K562 (cell line): ENCODE data around the gene MN1. TPM values are rescaled to one million over a fixed set of nuclear protein-coding genes. Genes with fewer than 3 reads are reported as not detected.

Experiments used
- CREBBP ChIP-seq: IDR thresholded peaks from one replicate; pipeline ENCODE4 v1.6.1; 2012; ENCODE audit warnings: low read depth, mild to moderate bottlenecking, control low read depth, inconsistent platforms, low read length
- MEIS2 ChIP-seq: fragments of 450-650 bp; IDR thresholded peaks from 2 replicates; pipeline ENCODE4 v1.6.1; 2014; ENCODE audit warnings: mild to moderate bottlenecking; ENCODE audit not compliant: partially characterized antibody
- NR2C2 ChIP-seq, 2 experiments: fragments of 200-800 bp in 1 of 2; sonication (Bioruptor generic) in 1 of 2; sonication (generic) in 1 of 2; formaldehyde crosslinking in 1 of 2; IDR thresholded peaks; 2 replicates each; pipeline versions ENCODE4 v1.6.1 to v1.8.0; 2016 to 2022; ENCODE audit warnings: mild to moderate bottlenecking in 1 of 2, missing compliant biosample characterization in 1 of 2, missing genetic modification characterization in 1 of 2, missing genetic modification reagents in 1 of 2
- ZNF583 ChIP-seq: fragments of 250-450 bp; sonication (Bioruptor Pico); IDR thresholded peaks from 2 replicates; pipeline ENCODE4 v1.4.0; 2020
- polyA plus RNA-seq, 8 experiments: library from polyadenylated mRNA; depleted of rRNA in 4 of 8; stranded (reverse) in 5 of 8; unstranded in 3 of 8; fragments of >200 nt; fragmentation: Nextera tagmentation in 2 of 8; fragmentation: Illumina TruSeq in 1 of 8; extraction: Ambion mirVana in 2 of 8; extraction: Trizol in 1 of 8; gene quantifications; 2 replicates each; pipeline versions ENCODE4 v1.2.1 to v1.2.3, GENCODE V29; 2011 to 2014; ENCODE audit warnings: inconsistent platforms in 1 of 8, missing spikeins in 1 of 8
- total RNA-seq, 7 experiments: library from RNA; depleted of rRNA in 6 of 7; stranded (reverse); fragments of >200 nt in 6 of 7; fragmentation: Illumina TruSeq in 2 of 7; extraction: Trizol in 2 of 7; gene quantifications; 2 replicates each; pipeline versions ENCODE4 v1.2.1 to v1.2.3, GENCODE V29; 2011 to 2021; ENCODE audit warnings: low replicate concordance in 1 of 7
- TF ChIP-seq, protein P1 (sequence below): fragments of 200-400 bp; formaldehyde crosslinking; IDR thresholded peaks from 2 replicates; pipeline ENCODE4 v1.6.1; 2017; ENCODE audit warnings: mild to moderate bottlenecking, low read depth, low read length, moderate library complexity
- TF ChIP-seq, protein P2 (sequence below): fragments of 250-450 bp; sonication (Bioruptor Pico); IDR thresholded peaks from 2 replicates; pipeline ENCODE4 v1.8.0; 2021; ENCODE audit warnings: borderline replicate concordance, mild to moderate bottlenecking, moderate library complexity; ENCODE audit not compliant: poor library complexity, severe bottlenecking
- TF ChIP-seq, protein P3 (sequence below): sonication (generic); formaldehyde crosslinking; IDR thresholded peaks from 2 replicates; pipeline ENCODE4 v1.8.1; 2023; ENCODE audit warnings: missing genetic modification reagents, mild to moderate bottlenecking, borderline replicate concordance

Gene MN1
- total and polyA plus RNA-seq, 9 of the 15 experiments (the other 6 are each of a cell fraction or from before 2014, with no cell fraction given) = under 0.01 to 0.05 (median 0.03) TPM; not detected in 5

DNA sequence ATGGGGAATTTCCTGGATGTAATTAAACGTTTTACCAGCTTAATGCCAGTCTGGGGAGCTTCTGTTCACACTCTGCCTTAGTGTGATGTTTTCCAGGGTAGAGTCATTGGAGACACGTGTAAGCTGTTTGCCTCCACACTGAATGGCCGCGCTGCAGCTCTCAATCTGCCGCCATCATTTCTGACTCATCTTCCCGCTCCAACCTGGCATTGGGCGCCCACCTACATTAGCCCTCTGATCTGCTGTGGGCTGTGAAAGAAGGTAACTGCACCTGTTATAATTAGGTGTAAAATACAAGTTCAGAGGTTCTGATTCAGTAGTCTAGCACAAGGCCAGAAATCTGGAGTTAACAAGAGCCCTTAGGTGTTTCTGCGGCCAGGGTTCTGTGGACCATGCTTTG, 54.6 kb downstream of the MN1 start (continued):
- no peak for TF ChIP-seq CREBBP
- TF ChIP-seq, protein P1, sequence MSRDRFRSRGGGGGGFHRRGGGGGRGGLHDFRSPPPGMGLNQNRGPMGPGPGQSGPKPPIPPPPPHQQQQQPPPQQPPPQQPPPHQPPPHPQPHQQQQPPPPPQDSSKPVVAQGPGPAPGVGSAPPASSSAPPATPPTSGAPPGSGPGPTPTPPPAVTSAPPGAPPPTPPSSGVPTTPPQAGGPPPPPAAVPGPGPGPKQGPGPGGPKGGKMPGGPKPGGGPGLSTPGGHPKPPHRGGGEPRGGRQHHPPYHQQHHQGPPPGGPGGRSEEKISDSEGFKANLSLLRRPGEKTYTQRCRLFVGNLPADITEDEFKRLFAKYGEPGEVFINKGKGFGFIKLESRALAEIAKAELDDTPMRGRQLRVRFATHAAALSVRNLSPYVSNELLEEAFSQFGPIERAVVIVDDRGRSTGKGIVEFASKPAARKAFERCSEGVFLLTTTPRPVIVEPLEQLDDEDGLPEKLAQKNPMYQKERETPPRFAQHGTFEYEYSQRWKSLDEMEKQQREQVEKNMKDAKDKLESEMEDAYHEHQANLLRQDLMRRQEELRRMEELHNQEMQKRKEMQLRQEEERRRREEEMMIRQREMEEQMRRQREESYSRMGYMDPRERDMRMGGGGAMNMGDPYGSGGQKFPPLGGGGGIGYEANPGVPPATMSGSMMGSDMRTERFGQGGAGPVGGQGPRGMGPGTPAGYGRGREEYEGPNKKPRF = no peak
- TF ChIP-seq NR2C2 (CRISPR knock-in tag; IDR thresholded peaks at IDR 0.05) = no peak
- no peak for TF ChIP-seq NR2C2 (tag; IDR thresholded peaks at IDR 0.05)
- TF ChIP-seq ZNF583 (CRISPR knock-in tag) = no peak
- TF ChIP-seq, protein P2, sequence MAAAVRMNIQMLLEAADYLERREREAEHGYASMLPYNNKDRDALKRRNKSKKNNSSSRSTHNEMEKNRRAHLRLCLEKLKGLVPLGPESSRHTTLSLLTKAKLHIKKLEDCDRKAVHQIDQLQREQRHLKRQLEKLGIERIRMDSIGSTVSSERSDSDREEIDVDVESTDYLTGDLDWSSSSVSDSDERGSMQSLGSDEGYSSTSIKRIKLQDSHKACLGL (CRISPR knock-in tag) = no peak
- no peak for TF ChIP-seq MEIS2
- TF ChIP-seq, protein P3, sequence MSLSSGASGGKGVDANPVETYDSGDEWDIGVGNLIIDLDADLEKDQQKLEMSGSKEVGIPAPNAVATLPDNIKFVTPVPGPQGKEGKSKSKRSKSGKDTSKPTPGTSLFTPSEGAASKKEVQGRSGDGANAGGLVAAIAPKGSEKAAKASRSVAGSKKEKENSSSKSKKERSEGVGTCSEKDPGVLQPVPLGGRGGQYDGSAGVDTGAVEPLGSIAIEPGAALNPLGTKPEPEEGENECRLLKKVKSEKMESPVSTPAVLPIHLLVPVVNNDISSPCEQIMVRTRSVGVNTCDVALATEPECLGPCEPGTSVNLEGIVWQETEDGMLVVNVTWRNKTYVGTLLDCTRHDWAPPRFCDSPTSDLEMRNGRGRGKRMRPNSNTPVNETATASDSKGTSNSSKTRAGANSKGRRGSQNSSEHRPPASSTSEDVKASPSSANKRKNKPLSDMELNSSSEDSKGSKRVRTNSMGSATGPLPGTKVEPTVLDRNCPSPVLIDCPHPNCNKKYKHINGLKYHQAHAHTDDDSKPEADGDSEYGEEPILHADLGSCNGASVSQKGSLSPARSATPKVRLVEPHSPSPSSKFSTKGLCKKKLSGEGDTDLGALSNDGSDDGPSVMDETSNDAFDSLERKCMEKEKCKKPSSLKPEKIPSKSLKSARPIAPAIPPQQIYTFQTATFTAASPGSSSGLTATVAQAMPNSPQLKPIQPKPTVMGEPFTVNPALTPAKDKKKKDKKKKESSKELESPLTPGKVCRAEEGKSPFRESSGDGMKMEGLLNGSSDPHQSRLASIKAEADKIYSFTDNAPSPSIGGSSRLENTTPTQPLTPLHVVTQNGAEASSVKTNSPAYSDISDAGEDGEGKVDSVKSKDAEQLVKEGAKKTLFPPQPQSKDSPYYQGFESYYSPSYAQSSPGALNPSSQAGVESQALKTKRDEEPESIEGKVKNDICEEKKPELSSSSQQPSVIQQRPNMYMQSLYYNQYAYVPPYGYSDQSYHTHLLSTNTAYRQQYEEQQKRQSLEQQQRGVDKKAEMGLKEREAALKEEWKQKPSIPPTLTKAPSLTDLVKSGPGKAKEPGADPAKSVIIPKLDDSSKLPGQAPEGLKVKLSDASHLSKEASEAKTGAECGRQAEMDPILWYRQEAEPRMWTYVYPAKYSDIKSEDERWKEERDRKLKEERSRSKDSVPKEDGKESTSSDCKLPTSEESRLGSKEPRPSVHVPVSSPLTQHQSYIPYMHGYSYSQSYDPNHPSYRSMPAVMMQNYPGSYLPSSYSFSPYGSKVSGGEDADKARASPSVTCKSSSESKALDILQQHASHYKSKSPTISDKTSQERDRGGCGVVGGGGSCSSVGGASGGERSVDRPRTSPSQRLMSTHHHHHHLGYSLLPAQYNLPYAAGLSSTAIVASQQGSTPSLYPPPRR (CRISPR knock-in tag) = no peak
